Spleen (tissue), 11 donors: ENCODE data around the gene JAML. TPM values are rescaled to one million over a fixed set of nuclear protein-coding genes. Genes with fewer than 3 reads are reported as not detected.

Experiments used
- DNase-seq: peaks from one replicate; pipeline ENCODE4 v3.0.0-alpha.2; 2020
- H3K27ac ChIP-seq, 8 donors: fragments of 200-600 bp; sonication (generic) in 7 of 8; 1 replicate in 4 of 8; 2 replicates in 4 of 8; pipeline versions ENCODE4 v1.5.0 to v1.8.0; 2016 to 2021; ENCODE audit warnings: inconsistent platforms in 4 of 8, mild to moderate bottlenecking in 4 of 8, moderate library complexity in 1 of 8
- H3K27me3 ChIP-seq, 7 donors: fragments of 200-600 bp; sonication (generic) in 6 of 7; replicated peaks in 1 of 7; 1 replicate in 4 of 7; 2 replicates in 3 of 7; pipeline versions ENCODE4 v1.5.0 to v1.8.0; 2016 to 2021; ENCODE audit warnings: inconsistent platforms in 3 of 7, mild to moderate bottlenecking in 1 of 7
- H3K36me3 ChIP-seq, 6 donors: fragments of 200-600 bp; sonication (generic) in 5 of 6; 1 replicate in 4 of 6; 2 replicates in 2 of 6; pipeline versions ENCODE4 v1.5.0 to v1.8.0; 2016 to 2021; ENCODE audit warnings: inconsistent platforms in 2 of 6
- H3K4me1 ChIP-seq, 6 donors: fragments of 200-600 bp; sonication (generic) in 5 of 6; 1 replicate in 3 of 6; 2 replicates in 3 of 6; pipeline versions ENCODE4 v1.5.0 to v1.8.0; 2016 to 2021; ENCODE audit warnings: inconsistent platforms in 3 of 6
- H3K4me3 ChIP-seq, 8 donors: fragments of 200-600 bp; sonication (generic) in 7 of 8; 1 replicate in 4 of 8; 2 replicates in 4 of 8; pipeline versions ENCODE4 v1.5.0 to v1.8.0; 2016 to 2021; ENCODE audit warnings: inconsistent platforms in 4 of 8, mild to moderate bottlenecking in 4 of 8, moderate library complexity in 2 of 8
- H3K9me3 ChIP-seq, 8 donors: fragments of 200-600 bp; sonication (generic) in 7 of 8; 1 replicate in 4 of 8; 2 replicates in 4 of 8; pipeline versions ENCODE4 v1.5.0 to v1.8.0; 2016 to 2021; ENCODE audit warnings: inconsistent platforms in 4 of 8
- POLR2A ChIP-seq, 3 donors: fragments of 450-650 bp; IDR thresholded peaks; one replicate each; pipeline ENCODE4 v1.5.1; 2017; ENCODE audit warnings: antibody characterized with exemption in 3 of 3, mild to moderate bottlenecking in 1 of 3
- POLR2AphosphoS5 ChIP-seq, 3 donors: sonication (generic); formaldehyde crosslinking; IDR thresholded peaks; one replicate each; pipeline ENCODE4 v1.5.1; 2017; ENCODE audit warnings: antibody characterized with exemption in 3 of 3
- WGBS, 5 donors: extraction: QIAGEN DNeasy Blood & Tissue Kit in 3 of 5; methylation state at CpG; one replicate each; pipeline versions ENCODE4 v1.1.5 to v1.1.7; 2013 to 2018; 5-methylcytosine and 5-hydroxymethylcytosine counted together
- intact Hi-C: fragments of 100-400 bp; cut with DNase I; formaldehyde crosslinking; loops from one replicate; pipeline ENCODE4 v1.15.0; 2023; ENCODE audit warnings: low total_unique reads
- polyA plus RNA-seq, 3 donors: library from polyadenylated mRNA; stranded (reverse); fragments of 200-250 nt; gene quantifications; one replicate each; pipeline ENCODE4 v1.2.1, GENCODE V29; 2013
- total RNA-seq, 7 donors: library from RNA; depleted of rRNA in 3 of 7; stranded (reverse); fragments of >200 nt in 3 of 7; fragmentation: NEBNext Ultra II Directional in 4 of 7; extraction: Animal tissue kit (Norgen Biotek cat#: 25700) in 4 of 7; gene quantifications; one replicate each; pipeline versions ENCODE4 v1.1.0 to v1.2.1, GENCODE V29; 2016 to 2021
- TF ChIP-seq, protein P1 (sequence below), 11 experiments: fragments of 200-600 bp in 7 of 11; fragments of 450-650 bp in 4 of 11; sonication (generic) in 4 of 11; IDR thresholded peaks in 8 of 11; conservative IDR thresholded peaks in 3 of 11; 1 replicate in 7 of 11; 2 replicates in 4 of 11; pipeline versions ENCODE4 v1.4.0 to v1.8.0; 2016 to 2021; ENCODE audit warnings: antibody characterized with exemption in 11 of 11, inconsistent platforms in 4 of 11, mild to moderate bottlenecking in 1 of 11
- donor health status: healthy with polysubstance abuse.
- donor health status: DM: no; HTN: no; CAD: no; lungs with moderate emphysema.
- donor health status: DM: no; HTN: no; CAD: no.
- donor health status: Bipolar disorder and iron deficiency.
- donor health status: healthy.
- donor health status: DM: no; HTN: no; CAD: no.
- donor health status: DM: yes; HTN: yes; CAD: no.

JAML gene
- total and polyA plus RNA-seq, 10 donors = 18.2 to 180 (median 89.3) TPM

DNA sequence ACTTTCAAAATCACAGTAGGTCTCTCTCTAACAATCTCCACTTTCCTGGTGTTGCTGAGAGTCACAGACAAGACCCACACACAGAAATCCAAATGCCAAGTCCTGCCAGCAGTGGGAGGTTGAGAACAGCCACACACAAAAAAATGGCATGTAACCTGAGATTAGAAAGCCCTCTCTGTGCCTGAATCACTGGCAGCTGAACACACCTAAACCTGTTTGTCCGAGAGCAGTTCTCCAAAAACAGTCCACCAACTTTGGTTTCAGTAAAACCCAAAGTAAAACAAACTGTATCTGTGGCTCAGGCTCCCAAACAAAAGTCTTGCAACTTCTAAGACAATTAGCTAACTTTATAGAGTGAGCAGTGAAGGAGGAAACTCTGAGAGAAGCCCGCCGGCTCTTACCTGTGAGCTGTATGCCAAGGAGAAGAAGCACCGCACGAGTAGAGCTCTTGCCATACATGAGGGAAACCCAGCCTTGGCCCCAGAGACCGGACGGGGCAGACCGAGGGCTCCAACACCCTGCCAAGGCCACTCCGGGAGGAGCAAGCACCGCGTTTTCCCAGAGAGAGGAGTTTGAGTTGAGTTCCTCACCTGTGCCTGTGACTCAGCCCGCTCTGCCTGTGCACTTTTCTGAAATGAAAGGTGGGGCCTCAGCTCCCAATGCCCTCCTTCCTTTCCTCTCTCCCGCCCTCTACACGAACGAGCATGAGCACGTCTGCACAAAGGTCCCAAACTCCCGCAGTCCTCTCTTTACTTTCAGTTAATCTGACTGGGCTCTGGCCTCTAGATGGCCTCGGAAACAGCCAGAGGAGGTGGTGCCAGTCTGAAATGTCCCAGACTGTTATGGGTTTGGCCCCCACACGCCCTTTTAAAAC, 39.1 kb upstream of the JAML start, which contains the start of gene MPZL2:
Gene MPZL2 (minus strand): TSS at position 603 of the 874 bp plus-strand sequence. CDS start 144 bp downstream, at position 459.
- peak; percentile 77 for DNase-seq
- intact Hi-C loops = no loop called here
- Histone ChIP-seq H3K27ac (peak within 1 kb of the TSS in 6 of 8 donors; percentile 33 to 70 (median 44)), H3K4me3 (peak within 1 kb of the TSS in 7 of 8 donors; percentile 23 to 59 (median 29)), H3K4me1 (peaks cover 0 to 40% (median 21%) of the 10 kb centered on the region in 6 donors), H3K36me3 (no peaks in the 10 kb centered on the region), H3K9me3 (peaks cover 0 to 5% (median 0%) of the 10 kb centered on the region in 8 donors), H3K27me3 (peaks cover 0 to 44% (median 0%) of the 10 kb centered on the region in 7 donors)
- 5 to 10% (median 7%) methylated on average over 19 of the region's 19 CpGs for WGBS, 5 donors
- TF ChIP-seq POLR2AphosphoS5 (IDR thresholded peaks at IDR 0.05) (peak in 1 of 3 donors; percentile 48), POLR2A (IDR thresholded peaks at IDR 0.05) (no peak)
- TF ChIP-seq, protein P1, sequence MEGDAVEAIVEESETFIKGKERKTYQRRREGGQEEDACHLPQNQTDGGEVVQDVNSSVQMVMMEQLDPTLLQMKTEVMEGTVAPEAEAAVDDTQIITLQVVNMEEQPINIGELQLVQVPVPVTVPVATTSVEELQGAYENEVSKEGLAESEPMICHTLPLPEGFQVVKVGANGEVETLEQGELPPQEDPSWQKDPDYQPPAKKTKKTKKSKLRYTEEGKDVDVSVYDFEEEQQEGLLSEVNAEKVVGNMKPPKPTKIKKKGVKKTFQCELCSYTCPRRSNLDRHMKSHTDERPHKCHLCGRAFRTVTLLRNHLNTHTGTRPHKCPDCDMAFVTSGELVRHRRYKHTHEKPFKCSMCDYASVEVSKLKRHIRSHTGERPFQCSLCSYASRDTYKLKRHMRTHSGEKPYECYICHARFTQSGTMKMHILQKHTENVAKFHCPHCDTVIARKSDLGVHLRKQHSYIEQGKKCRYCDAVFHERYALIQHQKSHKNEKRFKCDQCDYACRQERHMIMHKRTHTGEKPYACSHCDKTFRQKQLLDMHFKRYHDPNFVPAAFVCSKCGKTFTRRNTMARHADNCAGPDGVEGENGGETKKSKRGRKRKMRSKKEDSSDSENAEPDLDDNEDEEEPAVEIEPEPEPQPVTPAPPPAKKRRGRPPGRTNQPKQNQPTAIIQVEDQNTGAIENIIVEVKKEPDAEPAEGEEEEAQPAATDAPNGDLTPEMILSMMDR (IDR thresholded peaks at IDR 0.05 in 8 of 11, conservative IDR thresholded peaks at IDR 0.05 in 3 of 11) = no peak

DNA sequence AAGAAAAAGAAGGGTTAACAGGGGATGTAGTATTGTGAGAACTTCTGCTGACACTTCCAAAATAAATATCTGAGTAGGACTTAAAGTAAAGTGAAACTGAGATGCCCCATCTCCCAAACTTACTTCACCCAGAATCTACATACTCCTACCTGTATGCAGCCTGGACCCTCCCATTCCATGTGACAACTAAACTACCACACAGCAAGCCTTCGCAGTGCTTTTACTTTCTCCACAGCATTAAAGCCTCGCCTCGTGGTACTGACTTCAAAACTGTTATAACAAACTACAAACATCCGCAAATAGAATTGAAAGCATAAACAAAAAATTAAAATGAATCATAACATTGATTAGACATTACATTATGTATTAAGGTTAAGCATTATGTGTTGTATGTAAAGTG, 38.3 kb upstream of the JAML start:
- Histone ChIP-seq H3K27ac (no peak overlapping the region), H3K27me3 (peaks cover 0 to 36% (median 0%) of the 10 kb centered on the region in 7 donors), H3K4me3 (peak overlapping the region in 3 of 8 donors; percentile 32 to 59 (median 35)), H3K36me3 (no peaks in the 10 kb centered on the region), H3K9me3 (peaks cover 0 to 7% (median 0%) of the 10 kb centered on the region in 8 donors), H3K4me1 (peaks cover 0 to 40% (median 21%) of the 10 kb centered on the region in 6 donors)
- TF ChIP-seq POLR2A (IDR thresholded peaks at IDR 0.05) (no peak), POLR2AphosphoS5 (IDR thresholded peaks at IDR 0.05) (no peak)
- TF ChIP-seq, protein P1 (IDR thresholded peaks at IDR 0.05 in 8 of 11, conservative IDR thresholded peaks at IDR 0.05 in 3 of 11) = no peak
- DNase-seq = no peak
- intact Hi-C loops = no loop called here
- 65 to 74% (median 70%) methylated on average over 4 of the region's 4 CpGs for WGBS, 5 donors

DNA sequence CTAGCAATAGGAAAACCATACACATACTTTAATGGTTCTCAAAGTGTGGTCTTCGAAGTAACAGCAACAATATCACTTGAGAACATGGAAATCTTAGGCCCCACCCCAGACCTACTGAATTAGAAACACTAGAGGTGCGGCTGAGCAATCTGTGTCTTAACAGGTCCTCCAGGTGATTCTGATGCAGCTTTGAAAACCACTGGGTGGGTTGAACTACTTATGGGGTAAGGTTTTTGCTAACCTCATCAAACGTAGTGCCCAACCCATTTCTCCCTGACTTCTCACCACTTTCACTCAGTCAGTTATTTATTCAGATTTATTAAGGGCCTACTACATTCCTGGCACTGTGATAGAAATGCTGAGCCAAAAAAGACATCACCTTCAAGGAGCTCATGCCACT, 35.5 kb upstream of the JAML start:
- Histone ChIP-seq H3K4me3 (no peak overlapping the region), H3K27ac (no peak overlapping the region), H3K9me3 (peaks cover 0 to 7% (median 0%) of the 10 kb centered on the region in 8 donors), H3K36me3 (no peaks in the 10 kb centered on the region), H3K27me3 (peaks cover 0 to 36% (median 0%) of the 10 kb centered on the region in 7 donors), H3K4me1 (peaks cover 0 to 31% (median 17%) of the 10 kb centered on the region in 6 donors)
- TF ChIP-seq, protein P1 (IDR thresholded peaks at IDR 0.05 in 8 of 11, conservative IDR thresholded peaks at IDR 0.05 in 3 of 11) = no peak
- intact Hi-C loops = no loop called here
- DNase-seq = no peak
- WGBS, 5 donors = 79 to 85% (median 83%) methylated on average over 3 of the region's 3 CpGs

DNA sequence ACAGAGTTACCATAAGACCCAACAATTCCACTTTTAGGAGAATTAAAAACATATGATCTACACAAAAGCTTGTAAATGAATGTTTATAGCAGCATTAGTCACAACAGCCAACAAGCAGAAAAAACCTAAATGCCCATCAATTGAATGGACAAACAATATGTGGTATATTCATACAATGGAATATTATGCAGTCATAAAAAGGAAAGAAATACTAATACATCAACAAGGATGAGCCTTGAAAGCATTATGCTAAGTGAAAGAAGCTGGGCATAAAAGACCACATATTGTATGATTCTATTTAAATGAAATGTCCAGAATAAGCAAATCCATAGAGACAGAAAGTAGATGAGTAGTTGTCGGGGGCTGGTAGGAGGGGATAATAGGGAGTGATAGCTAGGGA, 34.3 kb upstream of the JAML start:
- WGBS, 5 donors = 96 to 100% (median 98%) methylated on average over 1 of the region's 1 CpG
- intact Hi-C loops = no loop called here
- no peak for DNase-seq
- Histone ChIP-seq H3K27me3 (peaks cover 0 to 28% (median 0%) of the 10 kb centered on the region in 7 donors), H3K27ac (no peak overlapping the region), H3K4me3 (no peak overlapping the region), H3K36me3 (no peaks in the 10 kb centered on the region), H3K4me1 (peaks cover 0 to 20% (median 13%) of the 10 kb centered on the region in 6 donors), H3K9me3 (peaks cover 0 to 7% (median 0%) of the 10 kb centered on the region in 8 donors)
- no peak for TF ChIP-seq POLR2A (IDR thresholded peaks at IDR 0.05)
- TF ChIP-seq POLR2AphosphoS5 (IDR thresholded peaks at IDR 0.05) = no peak
- TF ChIP-seq, protein P1 (IDR thresholded peaks at IDR 0.05 in 8 of 11, conservative IDR thresholded peaks at IDR 0.05 in 3 of 11) = no peak
